Measurements from ENCODE around the gene MARCHF10.
"Not testable (repeated sequence)": the region's sequence is repeated elsewhere in the genome, so short reads cannot be mapped to it uniquely, and the experiment has no call there.

Gene MARCHF10

DNA sequence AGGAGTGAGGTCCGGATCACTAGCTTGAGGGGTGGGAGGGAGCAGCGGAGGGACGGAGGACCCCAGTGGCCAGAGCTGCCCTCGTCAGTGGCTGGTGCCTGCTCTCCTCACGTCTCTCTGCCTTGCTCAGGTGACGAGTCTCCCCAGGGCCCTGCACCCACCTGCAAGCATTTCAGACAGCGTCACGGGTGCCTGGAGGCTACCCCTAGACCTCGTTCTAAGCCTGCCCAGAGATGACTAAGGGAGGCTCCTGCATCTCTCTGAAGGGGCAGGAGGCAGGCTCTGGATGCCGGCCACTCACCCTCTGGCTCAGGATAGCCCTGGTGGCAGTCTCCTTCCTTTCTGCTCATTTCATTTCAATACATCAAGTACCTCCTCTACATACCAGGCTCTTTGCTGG is 111.9 kb downstream of the MARCHF10 start:
- Histone ChIP-seq H3K9ac (ENCODE audit: low read length) (no peak overlapping the region), H2BK5ac (ENCODE audit: low read depth, low read length, poor library complexity, severe bottlenecking) (no peak overlapping the region), H2BK12ac (ENCODE audit: low read length in 2 of 2) (no peak overlapping the region), H3K36me3 (ENCODE audit: control insufficient read depth in 1 of 2, insufficient read depth in 2 of 2, low read depth in 1 of 2, low read length in 2 of 2) (peaks cover 14 to 28% of the 10 kb centered on the region in 2 experiments), H3K14ac (ENCODE audit: low read length in 2 of 2) (no peak overlapping the region), H2AK5ac (ENCODE audit: low read length, severe bottlenecking) (no peak overlapping the region), H3K4me3 (ENCODE audit: insufficient read depth in 1 of 2, low read depth in 1 of 2, low read length in 2 of 2) (no peak overlapping the region), H4K8ac (ENCODE audit: low read length) (no peak overlapping the region), H2BK15ac (ENCODE audit: low read depth, poor library complexity, severe bottlenecking) (no peak overlapping the region), H3K4me1 (ENCODE audit: control insufficient read depth, insufficient read depth, low read depth, low read length) (peaks cover 5% of the 10 kb centered on the region), H3K23ac (ENCODE audit: low read length in 2 of 2) (no peak overlapping the region), H3K4ac (ENCODE audit: low read depth in 1 of 2, low read length in 2 of 2) (no peak overlapping the region), H3K4me2 (ENCODE audit: low read length, poor library complexity, severe bottlenecking) (no peak overlapping the region), H2AFZ (ENCODE audit: low read depth, low read length) (no peak overlapping the region), H4K91ac (ENCODE audit: low read length) (no peak overlapping the region), H3K27me3 (ENCODE audit: control insufficient read depth in 1 of 2, insufficient read depth in 1 of 2, low read length in 2 of 2) (no peaks in the 10 kb centered on the region), H3K9me3 (ENCODE audit: control insufficient read depth, low read length) (no peaks in the 10 kb centered on the region), H3K79me1 (replicated peaks; ENCODE audit: low read length, poor library complexity, severe bottlenecking) (no peaks in the 10 kb centered on the region), H2BK120ac (ENCODE audit: low read depth, low read length) (no peak overlapping the region), H3K18ac (ENCODE audit: low read depth in 1 of 2, low read length in 2 of 2) (no peak overlapping the region), H3K27ac (ENCODE audit: low read length, poor library complexity, severe bottlenecking) (no peak overlapping the region)
- no peak for DNase-seq
- WGBS = 95% methylated on average over 10 of the region's 10 CpGs

GRCh38 chr17:62695093-62695738 is 112.9 kb downstream of the MARCHF10 start:
- H3K79me1 ChIP-seq (replicated peaks; ENCODE audit: low read length, poor library complexity, severe bottlenecking); H2BK12ac ChIP-seq (ENCODE audit: low read length in 2 of 2); H3K4me3 ChIP-seq (ENCODE audit: insufficient read depth in 1 of 2, low read depth in 1 of 2, low read length in 2 of 2); H3K4me1 ChIP-seq (ENCODE audit: control insufficient read depth, insufficient read depth, low read depth, low read length); H3K9me3 ChIP-seq (ENCODE audit: control insufficient read depth, low read length); H2BK5ac ChIP-seq (ENCODE audit: low read depth, low read length, poor library complexity, severe bottlenecking); H4K91ac ChIP-seq (ENCODE audit: low read length); H3K9ac ChIP-seq (ENCODE audit: low read length); H2AK5ac ChIP-seq (ENCODE audit: low read length, severe bottlenecking); H3K23ac ChIP-seq (ENCODE audit: low read length in 2 of 2); H3K4ac ChIP-seq (ENCODE audit: low read depth in 1 of 2, low read length in 2 of 2); H3K27me3 ChIP-seq (ENCODE audit: control insufficient read depth in 1 of 2, insufficient read depth in 1 of 2, low read length in 2 of 2); H2AFZ ChIP-seq (ENCODE audit: low read depth, low read length); H3K4me2 ChIP-seq (ENCODE audit: low read length, poor library complexity, severe bottlenecking); H3K14ac ChIP-seq (ENCODE audit: low read length in 2 of 2); DNase-seq; H2BK120ac ChIP-seq (ENCODE audit: low read depth, low read length); H2BK15ac ChIP-seq (ENCODE audit: low read depth, poor library complexity, severe bottlenecking); H3K18ac ChIP-seq (ENCODE audit: low read depth in 1 of 2, low read length in 2 of 2); H3K27ac ChIP-seq (ENCODE audit: low read length, poor library complexity, severe bottlenecking); H4K8ac ChIP-seq (ENCODE audit: low read length): not testable (repeated sequence)
- peaks cover 24 to 38% of the 10 kb centered on the region in 2 experiments for H3K36me3 ChIP-seq (ENCODE audit: control insufficient read depth in 1 of 2, insufficient read depth in 2 of 2, low read depth in 1 of 2, low read length in 2 of 2)
- 100% methylated on average over 5 of the region's 5 CpGs for WGBS

- Histone ChIP-seq H2BK5ac (ENCODE audit: low read depth, low read length, poor library complexity, severe bottlenecking) (no peak overlapping the region), H3K4ac (ENCODE audit: low read depth in 1 of 2, low read length in 2 of 2) (no peak overlapping the region), H2BK15ac (ENCODE audit: low read depth, poor library complexity, severe bottlenecking) (no peak overlapping the region), H4K8ac (ENCODE audit: low read length) (no peak overlapping the region), H4K91ac (ENCODE audit: low read length) (peak overlapping the region; percentile 57), H3K9me3 (ENCODE audit: control insufficient read depth, low read length) (no peaks in the 10 kb centered on the region), H3K18ac (ENCODE audit: low read depth in 1 of 2, low read length in 2 of 2) (no peak overlapping the region), H3K9ac (ENCODE audit: low read length) (peak overlapping the region; percentile 22), H3K23ac (ENCODE audit: low read length in 2 of 2) (no peak overlapping the region), H3K4me3 (ENCODE audit: insufficient read depth in 1 of 2, low read depth in 1 of 2, low read length in 2 of 2) (no peak overlapping the region), H2BK12ac (ENCODE audit: low read length in 2 of 2) (no peak overlapping the region), H2BK120ac (ENCODE audit: low read depth, low read length) (no peak overlapping the region), H3K4me2 (ENCODE audit: low read length, poor library complexity, severe bottlenecking) (no peak overlapping the region), H3K36me3 (ENCODE audit: control insufficient read depth in 1 of 2, insufficient read depth in 2 of 2, low read depth in 1 of 2, low read length in 2 of 2) (peaks cover 35 to 52% of the 10 kb centered on the region in 2 experiments), H2AFZ (ENCODE audit: low read depth, low read length) (no peak overlapping the region), H3K27me3 (ENCODE audit: control insufficient read depth in 1 of 2, insufficient read depth in 1 of 2, low read length in 2 of 2) (no peaks in the 10 kb centered on the region), H3K27ac (ENCODE audit: low read length, poor library complexity, severe bottlenecking) (no peak overlapping the region), H3K14ac (ENCODE audit: low read length in 2 of 2) (no peak overlapping the region), H2AK5ac (ENCODE audit: low read length, severe bottlenecking) (no peak overlapping the region), H3K79me1 (replicated peaks; ENCODE audit: low read length, poor library complexity, severe bottlenecking) (peaks cover 2% of the 10 kb centered on the region), H3K4me1 (ENCODE audit: control insufficient read depth, insufficient read depth, low read depth, low read length) (peaks cover 5% of the 10 kb centered on the region)
- WGBS = 92% methylated on average over 19 of the region's 19 CpGs
- no peak for DNase-seq
These were observed 114.3 kb downstream of the MARCHF10 start for GRCh38 chr17:62693616-62694409.

DNA sequence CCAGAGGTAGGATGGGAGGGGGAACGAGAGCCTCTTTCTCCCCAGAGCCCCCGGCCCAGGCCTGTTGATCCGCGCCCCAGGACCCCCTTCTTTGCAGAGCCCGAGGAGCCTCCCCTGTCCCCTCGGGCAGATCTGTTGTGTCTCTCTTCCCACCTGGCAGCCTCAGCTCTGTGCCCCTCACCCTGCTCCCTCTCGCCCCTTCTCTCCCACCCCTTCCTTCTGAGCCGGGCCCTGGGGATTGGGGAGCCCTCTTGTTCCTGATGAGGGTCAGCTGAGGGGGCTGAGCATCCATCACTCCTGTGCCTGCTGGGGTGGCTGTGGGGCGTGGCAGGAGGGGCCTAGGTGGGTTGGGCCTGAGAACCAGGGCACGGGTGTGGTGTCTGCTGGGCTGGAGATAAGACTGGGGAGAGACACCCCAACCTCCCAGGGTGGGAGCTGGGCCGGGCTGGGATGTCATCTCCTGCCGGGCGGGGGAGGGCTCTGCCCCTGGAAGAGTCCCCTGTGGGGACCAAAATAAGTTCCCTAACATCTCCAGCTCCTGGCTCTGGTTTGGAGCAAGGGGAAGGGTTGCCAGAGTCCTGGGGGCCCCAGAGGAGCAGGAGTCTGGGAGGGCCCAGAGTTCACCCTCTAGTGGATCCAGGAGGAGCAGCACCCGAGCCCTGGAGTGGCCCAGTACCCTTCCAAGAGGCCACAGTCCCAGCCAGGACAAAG is 115.2 kb downstream of the MARCHF10 start:
- Histone ChIP-seq H3K27me3 (ENCODE audit: control insufficient read depth in 1 of 2, insufficient read depth in 1 of 2, low read length in 2 of 2) (no peaks in the 10 kb centered on the region), H3K4me2 (ENCODE audit: low read length, poor library complexity, severe bottlenecking) (no peak overlapping the region), H3K14ac (ENCODE audit: low read length in 2 of 2) (no peak overlapping the region), H3K4me3 (ENCODE audit: insufficient read depth in 1 of 2, low read depth in 1 of 2, low read length in 2 of 2) (no peak overlapping the region), H2AFZ (ENCODE audit: low read depth, low read length) (no peak overlapping the region), H2BK120ac (ENCODE audit: low read depth, low read length) (no peak overlapping the region), H4K8ac (ENCODE audit: low read length) (no peak overlapping the region), H3K9me3 (ENCODE audit: control insufficient read depth, low read length) (no peaks in the 10 kb centered on the region), H3K27ac (ENCODE audit: low read length, poor library complexity, severe bottlenecking) (no peak overlapping the region), H2BK15ac (ENCODE audit: low read depth, poor library complexity, severe bottlenecking) (no peak overlapping the region), H4K91ac (ENCODE audit: low read length) (no peak overlapping the region), H3K9ac (ENCODE audit: low read length) (no peak overlapping the region), H2BK5ac (ENCODE audit: low read depth, low read length, poor library complexity, severe bottlenecking) (no peak overlapping the region), H3K79me1 (replicated peaks; ENCODE audit: low read length, poor library complexity, severe bottlenecking) (peaks cover 10% of the 10 kb centered on the region), H3K4ac (ENCODE audit: low read depth in 1 of 2, low read length in 2 of 2) (no peak overlapping the region), H2AK5ac (ENCODE audit: low read length, severe bottlenecking) (no peak overlapping the region), H3K4me1 (ENCODE audit: control insufficient read depth, insufficient read depth, low read depth, low read length) (peaks cover 5% of the 10 kb centered on the region), H2BK12ac (ENCODE audit: low read length in 2 of 2) (no peak overlapping the region), H3K36me3 (ENCODE audit: control insufficient read depth in 1 of 2, insufficient read depth in 2 of 2, low read depth in 1 of 2, low read length in 2 of 2) (peaks cover 44 to 62% of the 10 kb centered on the region in 2 experiments), H3K23ac (ENCODE audit: low read length in 2 of 2) (no peak overlapping the region), H3K18ac (ENCODE audit: low read depth in 1 of 2, low read length in 2 of 2) (no peak overlapping the region)
- peak; percentile 36 for DNase-seq
- 96% methylated on average over 13 of the region's 14 CpGs for WGBS

Data from mesenchymal stem cell (in vitro differentiated cells and primary cell).